Activated B cell treated with CpG ODN at 0.5 μM for 24 hours (primary cell): ENCODE measurements around the gene ARHGAP19. TPM values are rescaled to one million over a fixed set of nuclear protein-coding genes. Genes with fewer than 3 reads are reported as not detected.

ENCODE experiments used
- ATAC-seq: fragments of 200-7000 bp; cut with Tn5 transposase; one replicate; pipeline ENCODE4 v1.10.0; 2021; ENCODE audit warnings: low read depth, mild to moderate bottlenecking, moderate library complexity
- CTCF ChIA-PET: fragments of 350-600 bp; sonication (Branson Sonifier 250); formaldehyde crosslinking; loops from one replicate; lab custom pipeline; 2021; ENCODE audit warnings: antibody characterized with exemption; lab: Charles Lee
- POLR2A ChIA-PET: fragments of 350-600 bp; sonication (Branson Sonifier 250); formaldehyde crosslinking; loops from one replicate; lab custom pipeline; 2021; ENCODE audit warnings: antibody characterized with exemption; lab: Charles Lee
- DNase-seq: peaks from one replicate; pipeline ENCODE4 v3.0.0; 2022
- H3K27ac Mint-ChIP-seq: one replicate; pipeline ENCODE4 v1.8.0; 2020; ENCODE audit warnings: mixed read lengths
- H3K27me3 Mint-ChIP-seq: one replicate; pipeline ENCODE4 v1.8.0; 2021; ENCODE audit warnings: mixed read lengths
- H3K36me3 Mint-ChIP-seq: one replicate; pipeline ENCODE4 v1.8.0; 2021; ENCODE audit warnings: low read depth, mixed read lengths
- H3K4me1 Mint-ChIP-seq: one replicate; pipeline ENCODE4 v1.8.0; 2021; ENCODE audit warnings: mixed read lengths
- H3K4me3 Mint-ChIP-seq: one replicate; pipeline ENCODE4 v1.8.0; 2020; ENCODE audit warnings: mild to moderate bottlenecking, mixed read lengths
- H3K9me3 Mint-ChIP-seq: one replicate; pipeline ENCODE4 v1.8.0; 2020; ENCODE audit warnings: mixed read lengths
- CTCF ChIP-seq: fragments of 200-600 bp; IDR thresholded peaks from one replicate; pipeline ENCODE4 v1.8.0; 2022; ENCODE audit warnings: antibody characterized with exemption, mild to moderate bottlenecking
- intact Hi-C: fragments of 100-400 bp; cut with micrococcal nuclease; formaldehyde crosslinking; loops from one replicate; pipeline ENCODE4 v1.15.1; 2024
- total RNA-seq: library from RNA; stranded (reverse); gene quantifications from 2 replicates; pipeline ENCODE4 v1.2.3, GENCODE V29; 2022

The ARHGAP19 gene
- total RNA-seq, 1 donor from 2014 or later = 14.7 TPM

- no peak overlapping the region for H3K27ac Mint-ChIP-seq
- ChIA-PET CTCF (interaction anchor here (2.0 kb wide), 1 partner anchor 16 kb away, joined by 11 read pairs; no protein-coding TSS in a partner anchor), POLR2A (no interaction called here)
- no peak for ATAC-seq
- H3K36me3 Mint-ChIP-seq = peaks cover 74% of the 10 kb centered on the region
- DNase-seq = no peak
- intact Hi-C loops = no loop called here
- no peaks in the 10 kb centered on the region for H3K27me3 Mint-ChIP-seq
- H3K9me3 Mint-ChIP-seq = no peaks in the 10 kb centered on the region
- no peak overlapping the region for H3K4me3 Mint-ChIP-seq
- TF ChIP-seq CTCF = no peak
- H3K4me1 Mint-ChIP-seq = no peaks in the 10 kb centered on the region
These were observed 66.0 kb downstream of the ARHGAP19 start for GRCh38 chr10:97226398-97226797.

GRCh38 chr10:97224483-97225435 lies 67.7 kb downstream of the ARHGAP19 start:
- Mint-ChIP-seq H3K27ac (no peak overlapping the region), H3K36me3 (peaks cover 73% of the 10 kb centered on the region), H3K4me1 (no peaks in the 10 kb centered on the region), H3K4me3 (no peak overlapping the region), H3K27me3 (no peaks in the 10 kb centered on the region), H3K9me3 (no peaks in the 10 kb centered on the region)
- ChIA-PET CTCF (interaction anchor here (0.8 to 2.0 kb wide), 2 partner anchors 14 to 152 kb away, joined by 4 to 11 read pairs; no protein-coding TSS in a partner anchor), POLR2A (interaction anchor here (0.6 kb wide), 1 partner anchor 968 kb away, joined by 3 read pairs; no protein-coding TSS in a partner anchor)
- intact Hi-C loops = no loop called here
- ATAC-seq (no peak), DNase-seq (no peak)
- TF ChIP-seq CTCF = no peak

GRCh38 chr10:97222326-97222961 lies 70.0 kb downstream of the ARHGAP19 start:
- H3K4me1 Mint-ChIP-seq = peaks cover 3% of the 10 kb centered on the region

GRCh38 chr10:97220355-97220754 lies 72.1 kb downstream of the ARHGAP19 start:
- Mint-ChIP-seq H3K4me1 (peaks cover 3% of the 10 kb centered on the region), H3K9me3 (no peaks in the 10 kb centered on the region), H3K4me3 (no peak overlapping the region), H3K27ac (no peak overlapping the region), H3K27me3 (no peaks in the 10 kb centered on the region), H3K36me3 (peaks cover 30% of the 10 kb centered on the region)
- intact Hi-C loops = no loop called here
- CTCF ChIA-PET = interaction anchor here (0.8 to 1.2 kb wide), 2 partner anchors 10 to 147 kb away, joined by 3 to 4 read pairs; no protein-coding TSS in a partner anchor
- TF ChIP-seq CTCF = no peak
- ATAC-seq (no peak), DNase-seq (no peak)
- POLR2A ChIA-PET = no interaction called here

More at GRCh38 chr10:97222326-97222961, 70.0 kb downstream of the ARHGAP19 start:
- ChIA-PET POLR2A (no interaction called here), CTCF (interaction anchor here (0.6 to 1.5 kb wide), 3 partner anchors 12 to 150 kb away, joined by 3 to 5 read pairs (median 3); no protein-coding TSS in a partner anchor)
- Mint-ChIP-seq H3K27me3 (no peaks in the 10 kb centered on the region), H3K36me3 (peaks cover 50% of the 10 kb centered on the region), H3K4me3 (no peak overlapping the region), H3K9me3 (no peaks in the 10 kb centered on the region), H3K27ac (no peak overlapping the region)
- no peak for ATAC-seq
- intact Hi-C loops = no loop called here
- no peak for DNase-seq
- TF ChIP-seq CTCF = no peak
